Activated CD8-positive, alpha-beta T cell treated with anti-CD3 and anti-CD28 coated beads for 36 hours (primary cell): ENCODE results near the gene ST6GALNAC5. TPM values are rescaled to one million over a fixed set of nuclear protein-coding genes. Genes with fewer than 3 reads are reported as not detected.

Experiments used
- ATAC-seq: fragments of 200-7000 bp; cut with Tn5 transposase; one replicate; pipeline ENCODE4 v1.10.0; 2021; ENCODE audit warnings: mild to moderate bottlenecking, moderate library complexity
- CTCF ChIA-PET: fragments of 350-600 bp; sonication (Branson Sonifier 250); formaldehyde crosslinking; loops from one replicate; lab custom pipeline; 2021; ENCODE audit warnings: antibody characterized with exemption; lab: Charles Lee
- POLR2A ChIA-PET: fragments of 350-600 bp; sonication (Branson Sonifier 250); formaldehyde crosslinking; loops from one replicate; lab custom pipeline; 2021; ENCODE audit warnings: antibody characterized with exemption; lab: Charles Lee
- DNase-seq: peaks from one replicate; pipeline ENCODE4 v3.0.0-alpha.2; 2020
- H3K27ac Mint-ChIP-seq: one replicate; pipeline ENCODE4 v1.8.0; 2021; ENCODE audit warnings: mild to moderate bottlenecking, mixed read lengths
- H3K27me3 Mint-ChIP-seq: one replicate; pipeline ENCODE4 v1.8.0; 2021; ENCODE audit warnings: mixed read lengths
- H3K36me3 Mint-ChIP-seq: one replicate; pipeline ENCODE4 v1.8.0; 2021; ENCODE audit warnings: low read depth, mixed read lengths
- H3K4me1 Mint-ChIP-seq: one replicate; pipeline ENCODE4 v1.8.0; 2021; ENCODE audit warnings: low read depth, mixed read lengths
- H3K4me3 Mint-ChIP-seq: one replicate; pipeline ENCODE4 v1.8.0; 2021; ENCODE audit warnings: mild to moderate bottlenecking, moderate library complexity, mixed read lengths
- H3K9me3 Mint-ChIP-seq: one replicate; pipeline ENCODE4 v1.8.0; 2021; ENCODE audit warnings: mixed read lengths
- intact Hi-C: fragments of 100-400 bp; cut with micrococcal nuclease; formaldehyde crosslinking; loops from one replicate; pipeline ENCODE4 v1.10.0; 2022
- total RNA-seq, 2 experiments: library from RNA; stranded (reverse); gene quantifications; one replicate each; pipeline ENCODE4 v1.2.3, GENCODE V29; 2021
- TF ChIP-seq, protein P1 (sequence below): fragments of 200-600 bp; IDR thresholded peaks from one replicate; pipeline ENCODE4 v1.8.0; 2022; ENCODE audit warnings: antibody characterized with exemption, mild to moderate bottlenecking

ST6GALNAC5 gene
- total RNA-seq, 2 experiments from 2014 or later, result not detected

DNA sequence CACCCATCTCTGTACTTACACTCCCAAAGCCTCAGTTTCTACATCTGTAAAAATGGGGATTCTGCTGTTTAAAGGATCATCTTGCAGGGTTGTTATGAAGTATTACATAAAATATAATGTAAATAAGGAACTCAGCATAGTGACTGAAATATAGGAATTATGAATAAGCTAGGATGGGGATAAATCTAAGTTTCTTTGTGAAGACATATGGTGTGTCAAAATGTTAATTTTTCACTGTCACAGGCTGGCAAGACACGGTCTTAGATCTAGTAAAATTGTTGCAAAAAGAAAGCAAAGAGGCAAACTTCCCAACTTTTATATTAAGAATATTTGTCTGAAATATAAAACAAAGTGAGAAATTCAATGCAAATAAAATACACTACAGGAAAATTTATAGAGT, 42.0 kb downstream of the ST6GALNAC5 start:
- Mint-ChIP-seq H3K27ac (no peak overlapping the region), H3K4me1 (no peaks in the 10 kb centered on the region), H3K27me3 (peaks cover 3% of the 10 kb centered on the region), H3K36me3 (no peaks in the 10 kb centered on the region), H3K9me3 (no peaks in the 10 kb centered on the region), H3K4me3 (no peak overlapping the region)
- DNase-seq (no peak), ATAC-seq (no peak)
- POLR2A ChIA-PET, result no interaction called here
- TF ChIP-seq, protein P1, sequence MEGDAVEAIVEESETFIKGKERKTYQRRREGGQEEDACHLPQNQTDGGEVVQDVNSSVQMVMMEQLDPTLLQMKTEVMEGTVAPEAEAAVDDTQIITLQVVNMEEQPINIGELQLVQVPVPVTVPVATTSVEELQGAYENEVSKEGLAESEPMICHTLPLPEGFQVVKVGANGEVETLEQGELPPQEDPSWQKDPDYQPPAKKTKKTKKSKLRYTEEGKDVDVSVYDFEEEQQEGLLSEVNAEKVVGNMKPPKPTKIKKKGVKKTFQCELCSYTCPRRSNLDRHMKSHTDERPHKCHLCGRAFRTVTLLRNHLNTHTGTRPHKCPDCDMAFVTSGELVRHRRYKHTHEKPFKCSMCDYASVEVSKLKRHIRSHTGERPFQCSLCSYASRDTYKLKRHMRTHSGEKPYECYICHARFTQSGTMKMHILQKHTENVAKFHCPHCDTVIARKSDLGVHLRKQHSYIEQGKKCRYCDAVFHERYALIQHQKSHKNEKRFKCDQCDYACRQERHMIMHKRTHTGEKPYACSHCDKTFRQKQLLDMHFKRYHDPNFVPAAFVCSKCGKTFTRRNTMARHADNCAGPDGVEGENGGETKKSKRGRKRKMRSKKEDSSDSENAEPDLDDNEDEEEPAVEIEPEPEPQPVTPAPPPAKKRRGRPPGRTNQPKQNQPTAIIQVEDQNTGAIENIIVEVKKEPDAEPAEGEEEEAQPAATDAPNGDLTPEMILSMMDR, result no peak
- intact Hi-C loops, result no loop called here
- CTCF ChIA-PET, result no interaction called here

DNA sequence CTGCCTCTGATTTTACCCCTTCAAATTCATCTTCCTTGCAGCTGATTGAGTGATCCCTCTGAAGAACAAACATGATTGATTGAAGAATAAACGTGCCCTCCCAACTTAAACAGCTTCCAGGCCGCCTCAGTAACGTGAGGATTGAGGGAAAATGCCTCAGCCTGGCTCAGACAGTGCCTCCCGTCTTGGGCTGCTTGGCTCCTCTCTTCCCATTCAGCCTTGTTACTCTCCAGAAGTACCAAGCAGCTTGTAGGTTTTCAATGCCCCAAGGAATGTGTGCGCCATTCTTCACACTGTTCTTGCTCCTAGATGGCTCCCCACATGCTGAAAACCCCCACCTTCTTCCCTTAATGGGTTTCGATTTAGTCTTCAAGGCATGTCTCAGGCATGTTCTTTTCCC, 51.8 kb downstream of the ST6GALNAC5 start:
- H3K27me3 Mint-ChIP-seq, result peaks cover 6% of the 10 kb centered on the region
- ChIA-PET POLR2A (no interaction called here), CTCF (no interaction called here)
- intact Hi-C loops, result no loop called here
- no peaks in the 10 kb centered on the region for H3K9me3 Mint-ChIP-seq
- no peak for ATAC-seq
- H3K4me3 Mint-ChIP-seq, result no peak overlapping the region
- H3K4me1 Mint-ChIP-seq, result no peaks in the 10 kb centered on the region
- DNase-seq, result no peak
- H3K36me3 Mint-ChIP-seq, result no peaks in the 10 kb centered on the region
- H3K27ac Mint-ChIP-seq, result no peak overlapping the region
- TF ChIP-seq, protein P1, result no peak

DNA sequence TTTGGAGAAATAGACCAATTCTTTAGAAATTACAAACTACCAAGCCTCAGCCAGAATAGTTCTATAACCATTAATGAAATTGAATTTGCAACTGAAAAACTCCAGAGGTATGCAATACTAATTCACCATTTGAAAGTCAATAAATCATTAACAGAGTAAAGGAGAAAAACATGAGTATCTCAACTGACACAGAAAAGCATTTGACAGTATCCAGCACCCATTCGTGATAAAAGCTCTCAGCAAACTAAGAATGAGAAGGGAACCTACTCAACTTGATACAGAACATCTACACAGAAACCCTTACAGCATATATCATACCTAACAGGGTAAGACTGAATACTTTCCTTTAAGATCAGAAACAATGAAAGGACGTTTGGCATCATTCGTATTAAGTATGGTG, 54.3 kb downstream of the ST6GALNAC5 start:
- POLR2A ChIA-PET, result no interaction called here
- Mint-ChIP-seq H3K4me3 (no peak overlapping the region), H3K9me3 (no peaks in the 10 kb centered on the region), H3K4me1 (no peaks in the 10 kb centered on the region), H3K36me3 (no peaks in the 10 kb centered on the region), H3K27me3 (peaks cover 6% of the 10 kb centered on the region), H3K27ac (no peak overlapping the region)
- intact Hi-C loops, result no loop called here
- CTCF ChIA-PET, result no interaction called here
- no peak for DNase-seq
- TF ChIP-seq, protein P1, result no peak
- no peak for ATAC-seq

DNA sequence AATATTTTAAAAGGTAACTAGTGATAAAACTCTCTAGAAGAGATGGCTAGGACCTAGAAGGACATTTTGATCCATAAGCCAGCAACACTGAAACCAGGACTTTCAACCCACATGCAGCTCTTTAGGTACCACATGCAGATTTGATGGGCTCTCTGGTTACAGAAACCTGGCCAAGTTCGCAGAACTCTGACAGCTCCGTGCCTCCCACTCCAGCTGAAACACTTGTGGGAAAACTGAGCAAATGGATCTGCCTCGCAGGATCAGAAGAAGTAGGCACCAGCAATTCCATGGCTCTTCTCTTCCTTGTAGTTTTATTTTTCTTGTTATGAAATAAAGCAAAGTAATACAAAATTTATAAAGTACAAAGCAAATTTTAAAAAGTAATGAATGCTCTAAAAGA, 58.5 kb downstream of the ST6GALNAC5 start:
- no peak overlapping the region for H3K27ac Mint-ChIP-seq
- no peak overlapping the region for H3K4me3 Mint-ChIP-seq
- H3K36me3 Mint-ChIP-seq, result no peaks in the 10 kb centered on the region
- H3K27me3 Mint-ChIP-seq, result peaks cover 5% of the 10 kb centered on the region
- ChIA-PET CTCF (no interaction called here), POLR2A (no interaction called here)
- intact Hi-C loops, result no loop called here
- DNase-seq (no peak), ATAC-seq (no peak)
- no peaks in the 10 kb centered on the region for H3K4me1 Mint-ChIP-seq
- TF ChIP-seq, protein P1, result no peak
- no peaks in the 10 kb centered on the region for H3K9me3 Mint-ChIP-seq

DNA sequence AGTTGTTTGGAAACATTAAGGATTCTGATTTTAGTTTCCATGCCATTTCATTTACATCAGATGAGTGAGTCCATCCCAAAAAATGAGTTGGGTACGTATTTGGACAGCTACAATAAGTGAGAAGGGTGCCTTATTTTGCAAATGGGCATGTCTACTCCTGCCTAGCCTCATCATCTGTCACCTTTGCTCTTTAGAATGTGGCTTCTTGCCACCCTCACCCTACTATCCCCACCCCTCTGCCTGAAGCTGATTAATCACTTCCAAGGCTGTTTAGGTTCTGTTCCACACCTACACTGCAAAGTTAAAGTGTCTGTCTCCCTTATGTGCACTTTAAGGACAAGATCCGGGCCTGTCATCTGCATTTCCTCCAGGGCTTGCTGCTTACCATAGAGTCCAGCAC, 61.2 kb downstream of the ST6GALNAC5 start:
- TF ChIP-seq, protein P1, result no peak

More for the DNA sequence above, 61.2 kb downstream of the ST6GALNAC5 start:
- ATAC-seq, result no peak
- Mint-ChIP-seq H3K4me3 (no peak overlapping the region), H3K4me1 (no peaks in the 10 kb centered on the region), H3K27me3 (peaks cover 2% of the 10 kb centered on the region), H3K9me3 (no peaks in the 10 kb centered on the region), H3K27ac (no peak overlapping the region), H3K36me3 (no peaks in the 10 kb centered on the region)
- ChIA-PET POLR2A (no interaction called here), CTCF (no interaction called here)
- DNase-seq, result no peak
- intact Hi-C loops, result no loop called here
